IPS-18c (cell line): ENCODE data around the gene SPEM3.
A peak's percentile ranks its signal among the peaks of the same experiment; 100 is the strongest.

Experiments
- H3K4me3 ChIP-seq: 2 replicates; pipeline ENCODE4 v1.7.0; 2013; ENCODE audit warnings: low read depth, mild to moderate bottlenecking, low read length, moderate library complexity; ENCODE audit not compliant: insufficient read depth
- H3K9me3 ChIP-seq: one replicate; pipeline ENCODE4 v1.6.1; 2013; ENCODE audit warnings: mild to moderate bottlenecking, low read length, moderate library complexity; ENCODE audit not compliant: control insufficient read depth, insufficient read depth

Gene SPEM3

DNA sequence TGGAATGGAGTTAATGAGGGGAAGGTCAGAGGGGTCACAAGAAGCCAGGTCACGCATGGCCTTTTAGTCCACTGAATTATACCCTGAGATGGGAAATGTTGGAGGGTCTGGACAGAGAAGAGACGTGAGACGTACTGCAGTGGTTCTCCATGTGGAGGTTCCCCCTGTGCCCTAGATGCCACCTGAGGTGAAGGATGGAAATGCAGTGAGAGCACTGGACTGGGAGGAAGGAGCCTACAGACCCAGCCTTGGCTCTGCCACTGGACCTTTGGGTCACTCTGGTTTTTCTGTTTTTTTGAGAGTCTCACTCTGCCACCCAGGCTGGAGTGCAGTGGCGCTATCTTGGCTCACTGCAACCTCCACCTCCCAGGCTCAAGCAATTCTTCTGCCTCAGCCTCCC, 32.5 kb upstream of the SPEM3 start:
- Histone ChIP-seq H3K4me3 (no peak overlapping the region), H3K9me3 (no peaks in the 10 kb centered on the region)

DNA sequence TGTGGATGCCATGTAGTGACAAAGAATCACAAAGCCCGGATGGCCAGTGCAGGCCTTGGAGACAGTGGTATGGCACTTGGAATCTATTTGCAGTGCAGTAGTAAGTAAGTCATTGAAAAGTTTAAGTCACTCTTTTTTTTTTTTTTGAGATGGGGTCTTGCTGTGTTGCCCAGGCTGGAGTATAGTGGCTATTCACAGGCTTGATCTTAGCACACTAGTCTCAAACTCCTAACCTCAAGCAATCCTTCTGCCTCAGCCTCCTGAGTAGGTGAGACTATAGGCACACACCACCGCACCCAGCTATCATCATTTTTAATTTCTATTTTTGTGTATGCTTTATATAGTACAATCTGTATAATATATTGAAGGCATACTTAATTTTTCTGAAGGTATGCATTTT, 30.0 kb upstream of the SPEM3 start:
- Histone ChIP-seq H3K9me3 (no peaks in the 10 kb centered on the region), H3K4me3 (no peak overlapping the region)

- Histone ChIP-seq H3K9me3 (no peaks in the 10 kb centered on the region), H3K4me3 (peak overlapping the region; percentile 93)
These were observed 25.5 kb upstream of the SPEM3 start for GRCh38 chr17:7403043-7403726.

DNA sequence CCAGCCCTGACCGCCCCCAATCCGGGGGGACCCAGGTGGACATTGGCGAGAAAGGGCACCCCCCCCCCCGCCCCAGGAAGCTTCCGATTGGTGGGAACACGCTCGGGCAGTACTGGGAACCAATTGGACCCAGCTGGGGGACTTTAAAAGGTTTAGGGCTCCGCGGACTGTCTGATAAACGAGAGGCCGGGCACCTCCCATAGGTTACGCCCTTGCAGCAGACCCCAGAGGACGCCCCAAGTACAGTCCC, 25.0 kb upstream of the SPEM3 start:
- H3K9me3 ChIP-seq, result no peaks in the 10 kb centered on the region

GRCh38 chr17:7403977-7404736, 24.5 kb upstream of the SPEM3 start, which contains the start of gene TMEM256:
TSS of gene TMEM256 (minus strand) at chr17:7404097. CDS start at chr17:7404084, 13 bp downstream.
- H3K9me3 ChIP-seq, result no peaks in the 10 kb centered on the region
- H3K4me3 ChIP-seq, result peak within 1 kb of the TSS; percentile 93

More for the DNA sequence above, 25.0 kb upstream of the SPEM3 start:
- H3K4me3 ChIP-seq, result peak overlapping the region; percentile 93

DNA sequence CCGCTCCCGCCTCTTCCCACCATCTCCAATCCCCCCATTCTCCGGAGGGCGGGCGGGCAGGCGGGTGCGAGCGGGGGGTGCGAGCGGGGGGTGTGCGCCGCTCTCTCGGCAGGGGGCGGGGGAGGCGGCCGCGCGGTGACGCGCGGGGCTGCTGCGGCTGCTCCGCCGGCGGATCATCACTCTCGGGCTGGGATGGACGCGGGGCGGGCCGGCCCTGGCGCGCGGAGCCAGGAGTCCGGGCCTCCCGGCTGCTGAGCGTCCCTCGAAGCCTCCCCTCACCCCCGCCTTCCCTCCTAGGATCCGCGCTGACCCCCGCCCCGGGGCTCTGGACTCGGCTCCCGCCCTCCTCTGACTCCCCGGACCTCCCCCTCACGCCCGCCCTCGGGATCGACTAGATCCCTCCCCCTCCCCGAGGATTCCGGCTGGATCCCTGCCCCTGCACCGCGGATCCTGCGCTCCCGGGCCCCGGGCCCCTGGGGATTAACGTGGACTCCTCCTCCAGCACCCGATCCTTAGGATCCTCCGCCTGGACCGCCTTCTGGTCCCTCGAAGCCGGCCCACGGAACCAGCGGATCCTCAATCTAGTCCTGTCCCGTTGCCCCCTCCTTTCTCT, 23.8 kb upstream of the SPEM3 start:
- H3K9me3 ChIP-seq, result no peaks in the 10 kb centered on the region

GRCh38 chr17:7405350-7406234, 23.1 kb upstream of the SPEM3 start:
- peak overlapping the region; percentile 81 for H3K4me3 ChIP-seq

More for the DNA sequence above, 23.8 kb upstream of the SPEM3 start:
- H3K4me3 ChIP-seq, result peak overlapping the region; percentile 81

GRCh38 chr17:7406235-7406825, 22.3 kb upstream of the SPEM3 start:
- Histone ChIP-seq H3K9me3 (no peaks in the 10 kb centered on the region), H3K4me3 (peak overlapping the region; percentile 81)

More at GRCh38 chr17:7405350-7406234, 23.1 kb upstream of the SPEM3 start:
- no peaks in the 10 kb centered on the region for H3K9me3 ChIP-seq

GRCh38 chr17:7407082-7407481, 21.6 kb upstream of the SPEM3 start:
- no peaks in the 10 kb centered on the region for H3K9me3 ChIP-seq
- H3K4me3 ChIP-seq, result no peak overlapping the region; the same call in 1 of the 2 replicates

DNA sequence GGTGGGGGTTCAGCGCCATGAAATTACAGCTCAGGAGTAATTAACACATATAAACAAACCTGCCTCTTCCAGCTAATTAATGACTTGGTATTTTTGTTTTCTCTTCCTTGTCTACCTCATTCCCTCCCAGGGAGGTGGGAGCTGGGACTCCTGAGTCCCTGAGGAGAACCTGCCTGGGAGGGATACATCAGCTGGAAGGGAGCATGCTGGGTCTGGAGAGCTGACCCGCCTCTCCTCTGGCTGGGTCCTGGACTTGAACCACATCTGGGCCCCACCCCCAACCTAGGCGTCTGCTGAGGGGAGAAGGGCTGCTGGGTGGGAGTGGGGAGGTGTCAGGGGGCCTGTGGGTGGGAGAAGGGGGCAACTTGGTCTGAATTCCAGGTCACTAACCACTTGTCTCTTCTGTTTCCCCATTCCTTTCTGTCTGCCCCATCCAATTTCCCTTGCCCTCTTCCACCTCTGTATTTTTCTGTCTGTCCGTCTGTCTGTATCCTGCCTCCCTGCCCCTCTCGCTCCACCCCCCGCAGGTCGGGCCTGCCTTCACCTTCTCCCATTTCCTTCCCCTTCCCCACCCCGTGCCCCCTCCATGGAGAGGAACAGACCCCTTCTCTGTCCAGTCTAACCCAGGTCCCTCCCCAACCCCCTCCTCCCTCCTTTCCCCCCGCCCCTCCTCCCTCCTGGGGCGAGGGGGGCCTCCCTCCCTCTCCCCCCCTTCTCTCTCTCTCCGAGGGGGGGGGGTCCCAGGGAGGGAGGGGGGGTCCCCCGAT, 21.0 kb upstream of the SPEM3 start, which contains the start of gene NLGN2:
Gene NLGN2 (plus strand): TSS at position 361 of the 767 bp plus-strand sequence. CDS start 411 bp downstream, outside the sequence.
- H3K4me3 ChIP-seq, result peak within 1 kb of the TSS; percentile 20; the same call in 1 of the 2 replicates

GRCh38 chr17:7408252-7408727, 20.4 kb upstream of the SPEM3 start:
- Histone ChIP-seq H3K9me3 (no peaks in the 10 kb centered on the region), H3K4me3 (peak overlapping the region; percentile 20; the same call in 1 of the 2 replicates)

More for the DNA sequence above, 21.0 kb upstream of the SPEM3 start, which contains the start of gene NLGN2:
- no peaks in the 10 kb centered on the region for H3K9me3 ChIP-seq

GRCh38 chr17:7408863-7409262, 19.8 kb upstream of the SPEM3 start:
- Histone ChIP-seq H3K4me3 (0 out of 2 replicates have a peak overlapping the region, but pooled peaks have one; percentile 20), H3K9me3 (no peaks in the 10 kb centered on the region)

GRCh38 chr17:7409716-7410115, 18.9 kb upstream of the SPEM3 start:
- Histone ChIP-seq H3K9me3 (no peaks in the 10 kb centered on the region), H3K4me3 (no peak overlapping the region)

DNA sequence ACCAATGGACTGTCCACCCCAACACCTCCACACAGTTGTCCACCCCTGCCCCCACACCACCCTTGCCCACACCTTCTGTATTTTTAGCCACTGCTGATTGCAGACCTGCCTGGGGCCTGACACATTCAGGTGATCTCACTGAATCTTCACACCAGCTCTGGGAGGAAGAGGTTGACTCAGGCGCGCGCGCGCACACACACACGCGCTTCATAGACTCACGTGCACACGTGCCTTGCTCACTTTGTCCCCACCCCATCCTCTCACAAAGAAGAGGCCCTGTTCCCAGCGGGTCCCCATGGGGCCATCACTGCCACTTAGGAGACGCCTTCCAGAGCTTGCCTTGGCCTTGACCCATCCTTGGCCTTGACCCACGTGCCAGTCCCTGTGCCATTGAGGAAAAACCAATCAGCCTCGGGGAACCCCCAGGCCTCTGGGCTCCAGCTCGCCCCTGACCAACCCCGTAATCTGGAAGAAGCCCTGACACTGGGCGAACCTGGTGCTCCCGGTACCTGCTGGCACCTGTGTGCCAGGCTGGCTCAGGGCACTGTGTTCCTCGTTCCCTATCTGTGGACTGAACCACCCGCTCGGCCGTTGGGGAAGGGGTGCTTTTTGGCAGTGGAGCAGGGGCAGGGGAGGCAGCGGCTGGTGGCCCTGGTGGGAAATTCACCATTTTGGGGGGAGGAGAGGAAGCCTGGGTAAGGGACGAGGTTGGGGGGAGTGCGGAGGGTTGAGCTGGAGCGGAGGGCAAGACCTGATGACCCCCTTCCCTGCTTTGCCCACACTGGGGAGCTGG, 17.8 kb upstream of the SPEM3 start:
- Histone ChIP-seq H3K4me3 (no peak overlapping the region), H3K9me3 (no peaks in the 10 kb centered on the region)

GRCh38 chr17:7411427-7411750, 17.3 kb upstream of the SPEM3 start:
- no peak overlapping the region for H3K4me3 ChIP-seq

More at GRCh38 chr17:7411427-7411750, 17.3 kb upstream of the SPEM3 start:
- H3K9me3 ChIP-seq, result no peaks in the 10 kb centered on the region
